Psoas muscle (tissue), 8 donors: Measurements from ENCODE around the gene MYORG. TPM values are rescaled to one million over a fixed set of nuclear protein-coding genes. Genes with fewer than 3 reads are reported as not detected.

Experiments
- ATAC-seq, 4 donors: fragments of 200-7000 bp; cut with Tn5 transposase; one replicate each; pipeline ENCODE4 v1.9.1; 2020; ENCODE audit warnings: moderate library complexity in 3 of 4, mild to moderate bottlenecking in 2 of 4
- DNase-seq, 2 donors: peaks; one replicate each; pipeline ENCODE4 v3.0.0-alpha.2; 2020
- H3K27ac ChIP-seq: fragments of 200-600 bp; one replicate; pipeline ENCODE4 v1.8.0; 2022
- H3K27me3 ChIP-seq, 3 donors: fragments of 200-600 bp in 1 of 3; one replicate each; pipeline versions ENCODE4 v1.6.1 to v1.8.0; 2013 to 2022; ENCODE audit warnings: low read length in 2 of 3, mild to moderate bottlenecking in 2 of 3, moderate library complexity in 1 of 3; ENCODE audit not compliant: insufficient read depth in 3 of 3
- H3K36me3 ChIP-seq, 2 donors: fragments of 200-600 bp in 1 of 2; one replicate each; pipeline versions ENCODE4 v1.6.1 to v1.8.0; 2013 to 2022; ENCODE audit warnings: low read depth in 1 of 2, mild to moderate bottlenecking in 1 of 2, moderate library complexity in 1 of 2; ENCODE audit not compliant: insufficient read depth in 1 of 2
- H3K4me1 ChIP-seq: fragments of 200-600 bp; one replicate; pipeline ENCODE4 v1.8.0; 2022
- H3K4me3 ChIP-seq: fragments of 200-600 bp; one replicate; pipeline ENCODE4 v1.8.0; 2022; ENCODE audit warnings: mild to moderate bottlenecking
- H3K9me3 ChIP-seq: fragments of 200-600 bp; one replicate; pipeline ENCODE4 v1.8.0; 2022
- CTCF ChIP-seq: fragments of 200-600 bp; IDR thresholded peaks from one replicate; pipeline ENCODE4 v1.8.0; 2022; ENCODE audit warnings: antibody characterized with exemption
- WGBS, 3 donors: extraction: QIAGEN DNeasy Blood & Tissue Kit; methylation state at CpG; one replicate each; pipeline versions ENCODE4 v1.1.6 to v1.1.7; 2013; 5-methylcytosine and 5-hydroxymethylcytosine counted together
- intact Hi-C, 2 donors: fragments of 100-400 bp; cut with DNase I; formaldehyde crosslinking; loops; one replicate each; pipeline versions ENCODE4 v1.11.0 to v1.14.2; 2022
- polyA plus RNA-seq, 3 donors: library from polyadenylated mRNA; stranded (reverse); fragments of 200-250 nt; gene quantifications; one replicate each; pipeline ENCODE4 v1.2.3, GENCODE V29; 2013
- total RNA-seq, 4 donors: library from RNA; stranded (reverse); fragmentation: NEBNext Ultra II Directional in 2 of 4; extraction: Animal tissue kit (Norgen Biotek cat#: 25700) in 2 of 4; gene quantifications; one replicate each; pipeline versions ENCODE4 v1.2.1 to v1.2.4, GENCODE V29; 2021 to 2023
- donor health status: healthy with polysubstance abuse.
- donor health status: DM: no; HTN: no; CAD: no; lungs with moderate emphysema.
- donor health status: Bipolar disorder and iron deficiency.
- donor health status: healthy.
- donor health status: DM: yes; HTN: yes; CAD: no.
- donor health status: DM: no; HTN: no; CAD: no.
- donor health status: DM: no; HTN: no; CAD: no.
- donor health status: DM: yes; HTN: yes; CAD: no.

Gene MYORG
- total and polyA plus RNA-seq, 7 donors, result 6.3 to 50.7 (median 28.9) TPM

DNA sequence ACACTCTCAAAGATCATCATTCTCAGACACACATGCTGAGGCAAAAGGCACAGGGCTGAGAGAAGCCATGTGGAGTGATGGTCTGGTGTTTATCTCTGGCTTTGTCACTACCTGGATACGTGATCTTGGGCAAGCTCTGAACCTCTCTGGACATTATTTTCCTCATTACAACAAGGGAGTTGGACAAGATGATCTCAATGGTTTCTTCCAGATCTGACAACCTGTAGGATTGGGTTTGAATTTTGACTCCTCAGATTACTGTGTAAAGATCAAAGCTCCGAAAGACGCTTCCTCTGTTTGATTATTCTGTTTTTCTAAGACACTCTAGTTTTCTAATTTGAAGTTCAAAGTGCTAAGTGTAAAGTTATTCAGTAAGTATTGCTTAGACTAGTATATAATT, 27.4 kb downstream of the MYORG start:
- no peaks in the 10 kb centered on the region for H3K9me3 ChIP-seq
- no peak for DNase-seq
- 99 to 100% (median 99%) methylated on average over 3 of the region's 3 CpGs for WGBS, 3 donors
- intact Hi-C loops, result no loop called here
- no peaks in the 10 kb centered on the region for H3K27me3 ChIP-seq
- TF ChIP-seq CTCF, result no peak
- peaks cover 0 to 7% of the 10 kb centered on the region in 2 donors for H3K36me3 ChIP-seq
- no peak for ATAC-seq
- H3K27ac ChIP-seq, result no peak overlapping the region
- H3K4me3 ChIP-seq, result no peak overlapping the region
- peaks cover 10% of the 10 kb centered on the region for H3K4me1 ChIP-seq

DNA sequence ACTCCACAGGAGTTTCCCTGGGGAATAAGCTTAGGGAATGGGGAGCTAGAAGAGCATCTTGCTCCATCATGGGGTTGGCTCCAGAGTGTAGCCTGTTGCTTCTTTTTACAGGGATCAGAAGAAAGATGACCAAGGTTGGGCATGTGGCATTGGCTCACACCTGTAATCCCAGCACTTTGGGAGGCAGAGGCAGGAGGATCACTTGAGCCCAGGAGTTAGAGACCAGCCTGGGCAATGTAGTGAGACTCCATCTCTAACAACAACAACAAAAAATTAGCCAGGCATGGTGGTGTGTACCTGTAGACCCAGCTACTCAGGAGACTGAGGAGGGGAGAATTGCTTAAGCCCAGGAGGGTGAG, 28.9 kb downstream of the MYORG start:
- Histone ChIP-seq H3K4me1 (peaks cover 23% of the 10 kb centered on the region), H3K36me3 (peaks cover 0 to 7% of the 10 kb centered on the region in 2 donors), H3K4me3 (no peak overlapping the region), H3K9me3 (no peaks in the 10 kb centered on the region), H3K27me3 (no peaks in the 10 kb centered on the region), H3K27ac (no peak overlapping the region)
- no peak for TF ChIP-seq CTCF
- ATAC-seq (no peak), DNase-seq (no peak)
- intact Hi-C loops, result no loop called here

GRCh38 chr9:34346873-34347799, 29.6 kb downstream of the MYORG start:
- Histone ChIP-seq H3K4me3 (no peak overlapping the region), H3K27me3 (no peaks in the 10 kb centered on the region), H3K9me3 (no peaks in the 10 kb centered on the region), H3K27ac (no peak overlapping the region), H3K36me3 (peaks cover 0 to 11% of the 10 kb centered on the region in 2 donors), H3K4me1 (peaks cover 23% of the 10 kb centered on the region)
- DNase-seq (no peak), ATAC-seq (no peak)
- TF ChIP-seq CTCF, result no peak
- intact Hi-C loops, result no loop called here
- WGBS, 3 donors, result 76 to 81% (median 77%) methylated on average over 15 of the region's 15 CpGs

DNA sequence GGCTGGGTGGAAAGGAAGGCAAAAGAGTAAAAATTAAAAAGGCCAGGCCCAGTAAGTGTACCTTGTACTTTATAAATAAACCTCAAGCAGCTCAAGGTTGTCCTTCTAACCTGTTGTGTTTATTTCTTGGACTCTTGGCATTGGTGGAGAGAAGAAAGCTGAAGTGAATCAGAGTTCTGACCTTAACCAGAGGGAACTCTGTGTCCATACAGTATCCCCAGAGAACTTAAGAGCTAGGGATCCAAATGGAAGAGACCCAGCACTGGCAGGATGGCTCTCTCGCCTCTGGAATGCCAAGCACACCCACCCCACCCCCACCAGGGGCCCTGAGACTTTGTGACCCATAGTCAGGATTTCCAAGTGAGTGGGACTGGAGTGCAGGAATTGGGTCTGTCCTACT, 33.1 kb downstream of the MYORG start:
- no peaks in the 10 kb centered on the region for H3K27me3 ChIP-seq
- no peak for TF ChIP-seq CTCF
- peaks cover 2 to 39% of the 10 kb centered on the region in 2 donors for H3K36me3 ChIP-seq
- peak overlapping the region; percentile 76 for H3K27ac ChIP-seq
- H3K4me3 ChIP-seq, result no peak overlapping the region
- H3K9me3 ChIP-seq, result no peaks in the 10 kb centered on the region
- DNase-seq (peak; percentile 55 to 71), ATAC-seq (peak in 3 of 4 donors; percentile 46 to 80 (median 79))
- H3K4me1 ChIP-seq, result peaks cover 29% of the 10 kb centered on the region
- WGBS, 3 donors, result 17 to 27% (median 27%) methylated on average over 1 of the region's 1 CpG
- intact Hi-C loops, result no loop called here
